ENCODE results near the gene ZNF311.

- TF ChIP-seq POLR2A (IDR thresholded peaks at IDR 0.05; ENCODE audit: low read length) (no peak), GATA1 (IDR thresholded peaks at IDR 0.05; ENCODE audit: low read depth, low read length) (no peak)
Measured at GRCh38 chr6:28960846-28961500, 44.1 kb downstream of the ZNF311 start.
